Muscle layer of colon (tissue), 2 donors: ENCODE measurements around the gene FCRLB.
A peak's percentile ranks its signal among the peaks of the same experiment; 100 is the strongest.
"Not testable (repeated sequence)": the region's sequence is repeated elsewhere in the genome, so short reads cannot be mapped to it uniquely, and the experiment has no call there.

Experiments
- H3K27ac ChIP-seq: one replicate; pipeline ENCODE4 v1.7.0; 2013; ENCODE audit warnings: low read depth, mild to moderate bottlenecking, low read length, moderate library complexity
- H3K27me3 ChIP-seq, 2 donors: one replicate each; pipeline ENCODE4 v1.7.0; 2013; ENCODE audit warnings: low read length in 2 of 2, mild to moderate bottlenecking in 2 of 2; ENCODE audit not compliant: insufficient read depth in 2 of 2, control insufficient read depth in 1 of 2
- H3K36me3 ChIP-seq: one replicate; pipeline ENCODE4 v1.7.0; 2013; ENCODE audit warnings: mild to moderate bottlenecking, low read length; ENCODE audit not compliant: insufficient read depth
- H3K4me1 ChIP-seq: one replicate; pipeline ENCODE4 v1.7.0; 2013; ENCODE audit warnings: mild to moderate bottlenecking, low read length; ENCODE audit not compliant: insufficient read depth
- H3K4me3 ChIP-seq, 2 donors: one replicate each; pipeline ENCODE4 v1.7.0; 2013; ENCODE audit warnings: low read length in 2 of 2, low read depth in 1 of 2, mild to moderate bottlenecking in 1 of 2, moderate library complexity in 1 of 2
- H3K9ac ChIP-seq: one replicate; pipeline ENCODE4 v1.7.0; 2013; ENCODE audit warnings: low read length
- H3K9me3 ChIP-seq: one replicate; pipeline ENCODE4 v1.7.0; 2013; ENCODE audit warnings: mild to moderate bottlenecking, low read length
- donor health status: abdominal sarcoma.
- donor health status: Adenocarcinoma of cecum.

The FCRLB gene

DNA sequence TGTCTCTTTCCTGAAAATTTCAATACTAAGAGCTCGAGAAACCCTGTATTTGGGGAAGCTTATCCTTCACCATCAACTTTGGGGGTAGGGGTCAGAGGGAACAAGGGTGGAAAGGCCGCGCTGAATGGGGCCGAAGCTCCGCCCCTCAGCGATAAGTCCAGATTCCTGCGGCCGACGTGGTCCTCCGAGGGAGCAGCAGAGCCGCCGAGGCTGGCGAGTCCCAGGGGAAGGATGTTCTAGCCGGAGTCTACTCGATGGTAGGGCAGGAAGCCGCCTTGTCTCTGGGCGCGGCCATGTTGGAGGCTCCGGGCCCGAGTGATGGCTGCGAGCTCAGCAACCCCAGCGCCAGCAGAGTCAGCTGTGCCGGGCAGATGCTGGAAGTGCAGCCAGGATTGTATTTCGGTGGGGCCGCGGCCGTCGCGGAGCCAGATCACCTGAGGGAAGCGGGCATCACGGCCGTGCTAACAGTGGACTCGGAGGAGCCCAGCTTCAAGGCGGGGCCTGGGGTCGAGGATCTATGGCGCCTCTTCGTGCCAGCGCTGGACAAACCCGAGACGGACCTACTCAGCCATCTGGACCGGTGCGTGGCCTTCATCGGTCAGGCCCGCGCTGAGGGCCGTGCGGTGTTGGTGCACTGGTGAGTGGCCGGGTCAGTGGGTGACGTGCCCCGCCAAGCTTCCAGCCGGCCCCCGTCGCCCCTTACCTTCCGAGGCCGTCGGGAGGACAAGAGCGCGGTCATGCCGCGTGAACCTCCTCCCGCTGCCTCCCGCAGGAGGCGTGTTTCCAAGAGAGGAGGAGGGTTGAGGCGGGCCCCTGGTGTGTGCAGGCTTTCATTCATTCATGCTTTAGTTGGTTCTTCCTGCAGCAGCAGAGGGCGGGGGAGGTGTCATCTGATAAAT is 28.4 kb downstream of the FCRLB start, which contains the start of gene DUSP12:
Gene DUSP12, plus strand, starts transcription at position 278 of the 899 bp plus-strand sequence. Its CDS starts 16 bp downstream, at position 294.
- Histone ChIP-seq H3K9ac (peak within 1 kb of the TSS; percentile 54), H3K9me3 (no peaks in the 10 kb centered on the region), H3K4me1 (peaks cover 12% of the 10 kb centered on the region), H3K4me3 (peak within 1 kb of the TSS; percentile 77 to 80), H3K27ac (peak within 1 kb of the TSS; percentile 83), H3K27me3 (no peaks in the 10 kb centered on the region), H3K36me3 (peaks cover 25% of the 10 kb centered on the region)

DNA sequence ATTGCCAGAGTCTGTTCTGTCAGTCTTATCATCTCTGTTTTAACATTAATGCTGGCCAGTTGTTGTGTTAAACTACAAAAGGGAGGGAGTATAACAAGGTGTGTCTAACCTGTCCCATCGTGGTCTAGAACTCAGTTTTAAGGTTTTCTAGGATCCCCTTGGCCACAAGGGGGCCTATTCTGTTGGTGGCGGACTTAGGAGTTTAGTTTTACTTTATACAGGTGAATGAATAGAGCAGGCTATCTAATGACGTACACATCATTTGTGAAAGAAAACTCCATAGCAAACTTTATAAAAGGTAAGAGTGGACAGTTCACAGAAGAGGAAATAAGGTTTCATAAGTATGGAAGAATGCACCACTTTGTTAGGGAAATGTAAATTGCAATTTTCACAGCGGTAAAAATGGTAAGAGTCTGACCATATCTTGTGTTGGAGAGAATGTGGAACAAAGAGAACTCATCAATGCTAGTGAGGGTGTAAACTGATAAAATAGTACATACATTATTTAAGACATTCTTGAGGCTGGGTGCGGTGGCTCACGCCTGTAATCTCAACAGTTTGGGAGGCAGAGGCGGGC is 42.3 kb downstream of the FCRLB start:
- H3K4me3 ChIP-seq: no peak overlapping the region
- no peaks in the 10 kb centered on the region for H3K36me3 ChIP-seq
- no peaks in the 10 kb centered on the region for H3K27me3 ChIP-seq
- H3K9me3 ChIP-seq: no peaks in the 10 kb centered on the region
- no peak overlapping the region for H3K27ac ChIP-seq
- no peak overlapping the region for H3K9ac ChIP-seq
- H3K4me1 ChIP-seq: peaks cover 15% of the 10 kb centered on the region

DNA sequence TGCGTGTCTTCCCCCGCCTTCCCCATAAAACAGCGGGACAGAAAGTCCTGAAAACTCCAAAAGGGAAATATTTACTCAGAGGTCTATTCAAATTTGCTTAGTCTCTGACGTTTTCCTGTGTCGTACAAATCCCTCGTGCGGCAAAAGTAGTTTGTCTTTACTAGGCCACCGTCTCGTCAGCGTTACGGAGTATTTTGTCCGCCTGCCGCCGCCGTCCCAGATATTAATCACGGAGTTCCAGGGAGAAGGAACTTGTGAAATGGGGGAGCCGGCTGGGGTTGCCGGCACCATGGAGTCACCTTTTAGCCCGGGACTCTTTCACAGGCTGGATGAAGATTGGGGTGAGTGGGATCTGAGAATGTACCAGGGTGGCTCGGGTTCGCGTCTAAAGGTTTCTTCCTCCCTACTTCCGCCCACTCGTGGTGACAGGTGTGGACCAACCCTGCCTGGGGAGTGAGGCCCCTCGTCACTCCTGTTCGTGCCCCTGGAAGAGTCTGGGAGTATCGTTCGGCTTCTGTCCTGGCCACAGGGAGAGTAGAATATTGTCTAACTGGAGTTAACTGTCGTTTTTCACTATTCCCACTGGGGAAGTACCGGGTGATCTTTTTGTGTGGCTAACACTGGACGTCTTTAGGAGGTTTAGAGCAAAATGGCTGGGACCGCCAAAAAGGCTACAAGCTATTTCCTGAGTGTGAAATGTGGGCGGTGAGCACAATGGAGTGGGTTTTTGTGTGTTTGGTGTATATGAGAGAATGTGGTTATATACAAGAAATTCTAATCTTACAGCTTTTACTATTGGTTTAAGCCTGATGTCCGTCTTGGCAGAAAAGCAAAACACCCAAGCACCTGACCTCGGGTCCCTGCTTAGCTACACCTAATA is 45.0 kb downstream of the FCRLB start, which contains the start of gene ATF6:
Gene ATF6, plus strand, starts transcription at position 219 of the 880 bp plus-strand sequence. Its CDS starts 41 bp downstream, at position 260.
- Histone ChIP-seq H3K36me3 (no peaks in the 10 kb centered on the region), H3K4me1 (peaks cover 15% of the 10 kb centered on the region), H3K9ac (peak within 1 kb of the TSS; percentile 96), H3K27me3 (no peaks in the 10 kb centered on the region), H3K4me3 (peak within 1 kb of the TSS; percentile 53 to 96), H3K27ac (peak within 1 kb of the TSS; percentile 86), H3K9me3 (no peaks in the 10 kb centered on the region)

DNA sequence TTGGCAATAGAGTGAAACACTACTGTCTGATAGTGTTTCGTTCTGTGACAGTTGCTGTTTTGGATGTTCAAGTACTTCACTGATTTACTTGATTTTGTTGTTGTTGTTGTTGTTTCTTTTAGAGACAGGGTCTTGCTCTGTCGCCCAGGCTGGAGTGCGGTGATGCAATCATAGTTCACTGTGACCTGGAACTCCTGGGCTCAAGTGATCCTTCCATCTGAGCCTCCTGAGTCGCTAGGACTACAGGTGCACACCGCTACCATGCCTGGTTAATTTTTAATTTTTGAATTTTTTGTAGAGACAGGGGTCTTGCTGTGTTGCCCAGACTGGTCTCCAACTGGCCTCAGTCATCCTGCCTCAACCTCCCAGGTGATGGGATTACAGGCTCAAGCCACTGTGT is 47.1 kb downstream of the FCRLB start:
- Histone ChIP-seq H3K9ac (no peak overlapping the region), H3K27ac (no peak overlapping the region), H3K9me3 (no peaks in the 10 kb centered on the region), H3K4me3 (no peak overlapping the region), H3K27me3 (no peaks in the 10 kb centered on the region), H3K4me1 (peaks cover 15% of the 10 kb centered on the region), H3K36me3 (no peaks in the 10 kb centered on the region)

DNA sequence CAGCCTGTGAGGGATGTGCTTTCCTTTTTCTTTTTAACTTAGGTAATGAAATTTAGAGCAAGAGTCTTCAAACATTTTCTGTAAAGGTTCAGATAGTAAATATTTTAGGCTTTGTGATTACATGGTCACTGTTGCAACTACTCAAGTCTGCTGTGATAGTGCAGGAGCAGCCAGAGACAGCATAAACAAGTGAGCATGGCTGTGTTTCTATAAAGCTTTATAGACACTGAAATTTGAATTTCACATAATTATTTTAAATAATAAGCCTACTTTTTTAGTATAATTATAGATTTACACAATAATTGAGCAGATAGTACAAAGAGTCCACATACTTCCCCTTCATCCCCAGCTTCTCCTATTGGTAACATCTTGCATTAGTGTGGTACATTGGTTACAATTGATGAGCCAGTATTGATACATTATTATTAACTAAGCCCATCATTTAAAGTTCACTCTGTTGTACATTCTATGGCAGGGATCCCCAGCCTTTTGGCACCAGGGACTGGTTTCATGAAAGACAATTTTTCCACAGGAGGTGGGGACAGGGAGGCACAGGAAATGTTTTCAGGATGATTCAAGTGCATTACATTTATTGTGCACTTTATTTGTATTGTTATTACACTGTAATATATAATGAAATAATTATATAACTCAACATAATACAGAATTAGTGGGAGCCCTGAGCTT is 47.8 kb downstream of the FCRLB start:
- Histone ChIP-seq H3K9ac (no peak overlapping the region), H3K4me3 (no peak overlapping the region), H3K4me1 (peaks cover 15% of the 10 kb centered on the region), H3K27me3 (no peaks in the 10 kb centered on the region), H3K27ac (no peak overlapping the region), H3K36me3 (no peaks in the 10 kb centered on the region), H3K9me3 (no peaks in the 10 kb centered on the region)

DNA sequence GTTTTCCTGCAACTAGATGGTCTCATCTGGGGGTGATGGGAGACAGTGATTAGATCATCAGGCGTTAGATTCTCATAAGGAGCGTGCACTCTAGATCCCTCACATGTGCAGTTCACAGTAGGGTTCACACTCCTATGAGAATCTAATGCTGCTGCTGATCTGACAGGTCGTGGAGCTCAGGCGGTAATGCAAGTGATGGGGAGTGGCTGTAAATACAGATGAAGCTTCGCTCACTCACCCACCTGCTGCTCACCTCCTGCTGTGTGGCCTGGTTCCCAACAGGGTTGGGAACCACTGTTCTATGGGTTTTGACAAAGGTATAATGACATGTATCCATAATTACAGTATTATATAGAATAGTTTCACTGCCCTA is 48.3 kb downstream of the FCRLB start:
- not testable (repeated sequence) for H3K27me3 ChIP-seq, H3K4me3 ChIP-seq, H3K9me3 ChIP-seq, H3K27ac ChIP-seq, H3K9ac ChIP-seq, H3K36me3 ChIP-seq
- peaks cover 15% of the 10 kb centered on the region for H3K4me1 ChIP-seq

DNA sequence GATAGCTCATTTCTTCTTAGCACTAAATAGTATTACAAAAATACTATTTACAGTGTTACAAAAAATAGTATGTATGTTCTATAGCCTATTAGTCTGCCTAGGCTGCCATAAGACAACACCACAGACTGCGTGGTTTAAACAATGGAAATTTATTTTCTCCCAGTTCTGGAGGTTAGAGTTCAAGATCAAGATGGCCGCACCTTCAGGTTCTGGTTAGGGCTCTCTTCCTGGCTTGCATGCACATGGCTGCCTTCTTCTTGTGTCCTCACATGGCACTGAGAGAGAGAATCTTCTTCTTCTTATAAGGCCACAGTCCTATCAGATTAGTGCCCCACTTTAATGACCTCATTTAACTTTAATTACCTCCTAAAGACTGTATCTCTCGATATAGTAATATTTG is 48.9 kb downstream of the FCRLB start:
- Histone ChIP-seq H3K36me3 (no peaks in the 10 kb centered on the region), H3K9me3 (no peaks in the 10 kb centered on the region), H3K27me3 (no peaks in the 10 kb centered on the region), H3K27ac (no peak overlapping the region), H3K4me3 (no peak overlapping the region), H3K4me1 (peaks cover 15% of the 10 kb centered on the region), H3K9ac (no peak overlapping the region)

DNA sequence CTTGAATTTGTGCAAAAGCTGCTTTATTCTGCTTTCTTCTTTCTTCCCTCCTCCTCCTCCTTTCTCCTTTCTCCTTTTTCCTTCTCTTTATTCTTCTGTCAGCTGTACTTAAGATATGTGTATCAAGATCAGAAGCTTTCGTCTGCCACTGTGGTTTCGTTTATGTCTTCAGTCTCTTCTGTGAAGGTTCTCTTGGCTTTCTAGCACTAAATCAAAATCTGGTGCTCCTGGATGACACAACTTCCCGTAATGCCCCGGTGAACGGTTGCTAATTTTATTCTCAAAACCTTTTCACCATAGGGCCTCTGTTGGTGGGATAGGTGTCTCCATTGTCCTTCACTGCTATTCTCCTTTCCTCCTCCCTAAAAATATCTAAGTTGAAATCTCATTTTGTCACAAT is 49.8 kb downstream of the FCRLB start:
- Histone ChIP-seq H3K36me3 (no peaks in the 10 kb centered on the region), H3K27ac (no peak overlapping the region), H3K9ac (no peak overlapping the region), H3K27me3 (no peaks in the 10 kb centered on the region), H3K9me3 (no peaks in the 10 kb centered on the region), H3K4me1 (peaks cover 15% of the 10 kb centered on the region), H3K4me3 (no peak overlapping the region)

DNA sequence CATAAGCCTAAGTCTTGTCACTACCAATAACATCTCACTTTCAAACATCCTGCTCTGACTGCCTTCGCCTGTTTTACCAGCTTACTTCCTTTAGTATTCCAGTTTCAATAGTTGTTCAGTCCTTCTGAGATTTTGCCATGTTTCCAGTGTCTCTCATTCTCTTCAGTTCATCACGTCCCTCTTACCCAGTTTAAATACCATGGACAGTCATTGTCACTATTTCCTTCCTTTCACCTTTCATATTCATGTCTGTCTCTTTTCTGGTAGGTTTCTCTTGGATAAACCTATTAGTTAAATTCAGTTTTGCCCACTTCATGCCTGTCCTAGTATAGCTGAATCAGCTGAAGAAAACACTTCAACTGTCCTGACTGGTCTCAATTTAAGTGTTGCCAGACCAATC is 50.6 kb downstream of the FCRLB start:
- H3K27ac ChIP-seq: no peak overlapping the region
- H3K9ac ChIP-seq: no peak overlapping the region
- no peak overlapping the region for H3K4me3 ChIP-seq
- no peaks in the 10 kb centered on the region for H3K9me3 ChIP-seq
- H3K4me1 ChIP-seq: peaks cover 11% of the 10 kb centered on the region
- no peaks in the 10 kb centered on the region for H3K36me3 ChIP-seq
- H3K27me3 ChIP-seq: no peaks in the 10 kb centered on the region

DNA sequence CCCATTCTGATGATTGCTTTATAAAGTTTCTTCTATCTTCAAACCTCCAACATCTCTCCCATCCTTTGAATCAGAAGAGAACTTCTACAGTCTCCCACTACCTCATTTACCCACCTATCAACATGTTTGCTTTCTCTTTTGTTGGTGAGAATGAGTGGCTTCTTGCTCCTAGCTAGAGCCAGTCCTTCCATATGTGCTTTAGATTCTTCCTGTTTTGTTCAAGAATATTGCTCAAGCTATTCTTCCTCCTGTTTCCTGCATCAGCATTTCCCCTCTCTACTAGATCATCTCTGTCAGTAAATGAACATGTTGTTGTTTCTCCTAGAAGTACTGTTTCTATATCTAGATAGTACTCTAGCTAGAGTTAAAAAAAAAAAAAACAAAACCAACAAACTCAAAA is 51.1 kb downstream of the FCRLB start:
- H3K4me1 ChIP-seq: peaks cover 7% of the 10 kb centered on the region
- H3K9me3 ChIP-seq: no peaks in the 10 kb centered on the region
- H3K27me3 ChIP-seq: no peaks in the 10 kb centered on the region
- no peak overlapping the region for H3K4me3 ChIP-seq
- H3K36me3 ChIP-seq: no peaks in the 10 kb centered on the region
- no peak overlapping the region for H3K9ac ChIP-seq
- H3K27ac ChIP-seq: no peak overlapping the region

DNA sequence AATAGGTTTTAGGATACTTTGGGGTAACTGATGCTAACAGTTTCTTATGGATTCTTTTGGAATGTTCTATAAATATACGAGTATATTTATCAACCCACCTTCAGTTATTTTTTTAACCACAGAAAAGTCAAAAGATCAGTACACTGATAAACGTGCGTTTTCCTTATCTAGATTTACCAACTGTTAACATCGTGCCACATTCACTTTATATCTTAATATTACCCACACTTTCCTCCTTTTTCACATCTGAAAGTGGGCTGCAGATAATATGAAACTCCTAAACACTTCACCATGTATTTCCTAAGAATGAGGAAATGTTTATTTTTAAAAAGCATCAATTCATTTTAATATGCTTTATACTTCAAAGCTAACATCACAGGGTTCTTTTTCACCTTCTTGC is 52.4 kb downstream of the FCRLB start:
- Histone ChIP-seq H3K9ac (no peak overlapping the region), H3K4me3 (no peak overlapping the region), H3K4me1 (no peaks in the 10 kb centered on the region), H3K27ac (no peak overlapping the region), H3K27me3 (no peaks in the 10 kb centered on the region), H3K36me3 (no peaks in the 10 kb centered on the region), H3K9me3 (no peaks in the 10 kb centered on the region)
